ENCODE measurements around the gene GARIN5B. TPM values are rescaled to one million over a fixed set of nuclear protein-coding genes. Genes with fewer than 3 reads are reported as not detected.
A peak's percentile ranks its signal among the peaks of the same experiment; 100 is the strongest.

Gene GARIN5B
- total and polyA plus RNA-seq, 2 of the 13 experiments (the other 11 are each of a cell fraction or from before 2014, with no cell fraction given): not detected

GRCh38 chr19:55385724-55386492 lies 22.8 kb upstream of the GARIN5B start, which contains the start of gene RPL28 (continued):
- TF ChIP-seq GFI1 (CRISPR knock-in tag; IDR thresholded peaks at IDR 0.05; ENCODE audit: borderline replicate concordance): no peak
- TF ChIP-seq PCBP2 (optimal IDR thresholded peaks at IDR 0.05; ENCODE audit: low read depth, low read length, poor library complexity, severe bottlenecking): no peak
- TF ChIP-seq ZNF772 (CRISPR knock-in tag; IDR thresholded peaks at IDR 0.05): peak; percentile 88; the same call in 1 of the 2 replicates
- TF ChIP-seq ZNF788 (CRISPR knock-in tag; IDR thresholded peaks at IDR 0.05; ENCODE audit: borderline replicate concordance): peak; percentile 96; the same call in 1 of the 2 replicates
- TF ChIP-seq SNAI1 (CRISPR knock-in tag; IDR thresholded peaks at IDR 0.05; ENCODE audit: borderline replicate concordance): no peak
- peak; percentile 87; the same call in 1 of the 2 replicates for TF ChIP-seq ZSCAN21 (CRISPR knock-in tag; IDR thresholded peaks at IDR 0.05; ENCODE audit: borderline replicate concordance)
- TF ChIP-seq KLF9 (CRISPR knock-in tag; IDR thresholded peaks at IDR 0.05; ENCODE audit: low read depth): no peak
- peak; percentile 59 for TF ChIP-seq BCL6 (CRISPR knock-in tag; IDR thresholded peaks at IDR 0.05)
- TF ChIP-seq ZC3H13 (CRISPR knock-in tag; IDR thresholded peaks at IDR 0.05): no peak; the same call in none of the 2 replicates
- no peak for TF ChIP-seq AHDC1 (CRISPR knock-in tag; IDR thresholded peaks at IDR 0.05; ENCODE audit: borderline replicate concordance)
- TF ChIP-seq ZNF34 (CRISPR knock-in tag; IDR thresholded peaks at IDR 0.05; ENCODE audit: borderline replicate concordance): no peak
- no peak for TF ChIP-seq ZNF703 (CRISPR knock-in tag; IDR thresholded peaks at IDR 0.05; ENCODE audit: borderline replicate concordance)
- TF ChIP-seq POLR2A (IDR thresholded peaks at IDR 0.05; ENCODE audit: insufficient read depth in 1 of 2, low read depth in 2 of 2, low read length in 2 of 2): peak; percentile 99 to 100
- TF ChIP-seq ZNF816 (CRISPR knock-in tag; IDR thresholded peaks at IDR 0.05; ENCODE audit: borderline replicate concordance): no peak
- no peak; the same call in 1 of the 2 replicates for TF ChIP-seq FOXA3 (CRISPR knock-in tag; IDR thresholded peaks at IDR 0.05)
- TF ChIP-seq HOXD1 (CRISPR knock-in tag; IDR thresholded peaks at IDR 0.05): peak; percentile 16; the same call in 1 of the 2 replicates
- no peak; the same call in 1 of the 2 replicates for TF ChIP-seq ZNF317 (CRISPR knock-in tag; IDR thresholded peaks at IDR 0.05)
- 0 out of 2 replicates have a peak, but pooled peaks have one; percentile 35 for TF ChIP-seq SP5 (CRISPR knock-in tag; IDR thresholded peaks at IDR 0.05; ENCODE audit: borderline replicate concordance, low read depth)
- no peak for TF ChIP-seq PLSCR1 (CRISPR knock-in tag; IDR thresholded peaks at IDR 0.05; ENCODE audit: borderline replicate concordance)
- TF ChIP-seq FOXK2 (IDR thresholded peaks at IDR 0.05): no peak
- TF ChIP-seq NFKB2 (CRISPR knock-in tag; IDR thresholded peaks at IDR 0.05; ENCODE audit: borderline replicate concordance): peak; percentile 78; the same call in 1 of the 2 replicates
- peak; percentile 74; the same call in 1 of the 2 replicates for TF ChIP-seq ZNF276 (CRISPR knock-in tag; IDR thresholded peaks at IDR 0.05; ENCODE audit: low read depth)
